Keratinocyte (primary cell): ENCODE measurements around the gene DLG2. TPM values are rescaled to one million over a fixed set of nuclear protein-coding genes. Genes with fewer than 3 reads are reported as not detected.

Experiments
- DNase-seq: peaks from one replicate; pipeline ENCODE4 v3.0.0-alpha.2; 2011; ENCODE audit warnings: low read depth, missing footprints, low spot score
- FAIRE-seq: peaks from 2 replicates; lab custom pipeline; 2011; peaks lifted over from hg19 to GRCh38; lab: Jason Lieb, UNC
- H2AFZ ChIP-seq: 2 replicates; pipeline ENCODE4 v1.6.0; 2012; ENCODE audit warnings: low read length, control low read depth, inconsistent platforms; ENCODE audit not compliant: control insufficient read depth
- H3K27ac ChIP-seq: 2 replicates; pipeline ENCODE4 v1.5.1; 2011; ENCODE audit warnings: low read length; ENCODE audit not compliant: control insufficient read depth, insufficient read depth
- H3K27me3 ChIP-seq: 3 replicates; pipeline ENCODE4 v1.6.0; 2011; ENCODE audit warnings: low read length; ENCODE audit not compliant: control insufficient read depth, insufficient read depth; ENCODE audit errors: extremely low read depth
- H3K36me3 ChIP-seq, 2 experiments: 2 replicates in 1 of 2; 3 replicates in 1 of 2; pipeline ENCODE4 v1.5.1; 2011; ENCODE audit warnings: low read length in 2 of 2, mild to moderate bottlenecking in 1 of 2; ENCODE audit not compliant: control insufficient read depth in 2 of 2, insufficient read depth in 2 of 2; ENCODE audit errors: extremely low read depth in 1 of 2
- H3K4me1 ChIP-seq: 3 replicates; pipeline ENCODE4 v1.5.1; 2011; ENCODE audit warnings: low read length; ENCODE audit not compliant: control insufficient read depth, insufficient read depth; ENCODE audit errors: extremely low read depth
- H3K4me2 ChIP-seq: 3 replicates; pipeline ENCODE4 v1.6.0; 2011; ENCODE audit warnings: low read depth, low read length; ENCODE audit not compliant: control insufficient read depth, insufficient read depth; ENCODE audit errors: extremely low read depth
- H3K4me3 ChIP-seq, 3 experiments: fragments of 200-600 bp in 1 of 3; sonication (generic) in 1 of 3; 2 replicates in 2 of 3; 3 replicates in 1 of 3; pipeline ENCODE4 v1.5.1; 2011 to 2016; ENCODE audit warnings: low read length in 3 of 3, mild to moderate bottlenecking in 3 of 3, control low read depth in 2 of 3, inconsistent platforms in 1 of 3, low read depth in 1 of 3, mixed read lengths in 1 of 3, mixed run types in 1 of 3, moderate library complexity in 1 of 3; ENCODE audit not compliant: control insufficient read depth in 2 of 3, insufficient read depth in 2 of 3; ENCODE audit errors: extremely low read depth in 1 of 3
- H3K79me2 ChIP-seq: 2 replicates; pipeline ENCODE4 v1.6.0; 2012; ENCODE audit warnings: low read length; ENCODE audit not compliant: control insufficient read depth, insufficient read depth
- H3K9ac ChIP-seq: 3 replicates; pipeline ENCODE4 v1.6.0; 2011; ENCODE audit warnings: low read length; ENCODE audit not compliant: control insufficient read depth, insufficient read depth; ENCODE audit errors: extremely low read depth
- H3K9me1 ChIP-seq: 3 replicates; pipeline ENCODE4 v1.6.0; 2011; ENCODE audit warnings: low read length; ENCODE audit not compliant: control insufficient read depth, insufficient read depth; ENCODE audit errors: extremely low read depth
- H3K9me3 ChIP-seq: 2 replicates; pipeline ENCODE4 v1.5.1; 2012; ENCODE audit warnings: low read depth, low read length; ENCODE audit not compliant: control insufficient read depth
- H4K20me1 ChIP-seq: 3 replicates; pipeline ENCODE4 v1.6.0; 2011; ENCODE audit warnings: low read length; ENCODE audit not compliant: control insufficient read depth, insufficient read depth; ENCODE audit errors: extremely low read depth
- EZH2 ChIP-seq: IDR thresholded peaks from one replicate; pipeline ENCODE4 v1.6.1; 2012; ENCODE audit warnings: inconsistent platforms, mild to moderate bottlenecking, low read length, moderate library complexity
- dilution Hi-C: fragments of 300-500 bp; cut with MboI; formaldehyde crosslinking; loops from one replicate; pipeline ENCODE4 v1.7.0; 2020; ENCODE audit warnings: low sequenced_read_pairs; ENCODE audit not compliant: extremely low pct_ligation_motif_present
- polyA plus RNA-seq, 5 experiments: library from polyadenylated mRNA; depleted of rRNA in 3 of 5; stranded (reverse) in 3 of 5; stranded (forward) in 1 of 5; unstranded in 1 of 5; fragments of >200 nt; gene quantifications; 1 replicate in 1 of 5; 2 replicates in 3 of 5; 3 replicates in 1 of 5; pipeline versions ENCODE4 v1.2.1 to v1.2.3, GENCODE V29; 2011 to 2012; ENCODE audit warnings: missing spikeins in 2 of 5, low read depth in 1 of 5, low replicate concordance in 1 of 5
- TF ChIP-seq, protein P1 (sequence below), 3 experiments: IDR thresholded peaks in 1 of 3; conservative IDR thresholded peaks in 1 of 3; optimal IDR thresholded peaks in 1 of 3; 2 replicates in 2 of 3; 3 replicates in 1 of 3; pipeline versions ENCODE3 to v1.5.1; 2011; ENCODE audit warnings: low read length in 3 of 3, mild to moderate bottlenecking in 3 of 3, moderate library complexity in 2 of 3, control low read depth in 1 of 3, inconsistent platforms in 1 of 3; ENCODE audit not compliant: insufficient read depth in 2 of 3; ENCODE audit errors: extremely low read depth in 1 of 3

The DLG2 gene
- polyA plus RNA-seq, 1 donor (not counting 4 experiments of a cell fraction or from before 2014, with no cell fraction given) = 0.55 TPM

DNA sequence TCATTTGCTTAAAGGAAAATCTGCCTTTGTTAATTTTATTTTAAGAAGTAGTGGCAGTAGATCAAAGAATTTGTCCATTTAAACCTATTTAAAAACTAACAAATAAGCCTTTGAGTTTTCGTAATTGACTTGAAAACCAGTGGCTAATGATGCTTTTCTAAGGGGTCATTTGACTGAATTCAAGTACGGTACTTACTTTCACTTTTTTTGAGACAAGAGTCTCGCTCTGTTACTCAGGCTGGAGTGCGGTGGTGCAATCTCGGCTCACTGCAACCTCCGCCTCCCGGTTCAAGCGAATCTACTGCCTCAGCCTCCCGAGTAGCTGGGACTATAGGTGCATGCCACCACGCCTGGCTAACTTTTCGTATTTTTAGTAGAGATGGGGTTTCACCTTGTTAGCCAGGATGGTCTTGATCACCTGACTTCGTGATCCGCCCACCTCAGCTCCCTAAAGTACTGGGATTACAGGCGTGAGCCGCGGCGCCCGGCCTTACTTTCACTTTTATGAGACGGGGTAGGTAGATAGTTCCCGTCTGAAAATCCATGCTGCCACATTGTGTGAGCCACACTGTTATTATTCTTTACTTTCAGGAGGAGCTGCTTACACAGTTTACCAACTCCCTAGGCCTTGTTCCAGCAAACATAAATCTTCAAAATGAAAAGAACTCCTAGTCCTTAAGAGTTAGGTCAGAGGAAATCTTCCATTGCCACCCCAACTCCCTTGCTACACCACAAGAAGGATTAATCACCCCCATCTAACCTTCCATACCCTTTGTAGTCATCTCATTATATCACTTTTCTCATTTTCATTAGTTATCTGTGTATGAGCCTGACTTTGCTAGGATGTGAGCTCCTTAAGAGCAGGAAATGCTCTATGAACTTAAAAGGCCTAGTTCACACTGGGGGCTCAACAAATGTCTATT is 1414.4 kb downstream of the DLG2 start:
- H3K36me3 ChIP-seq = no peaks in the 10 kb centered on the region
- no peaks in the 10 kb centered on the region for H3K9me3 ChIP-seq
- no peaks in the 10 kb centered on the region for H3K27me3 ChIP-seq
- DNase-seq = no peak
- no peak overlapping the region for H3K4me2 ChIP-seq
- H3K4me3 ChIP-seq = no peak overlapping the region
- TF ChIP-seq, protein P1, sequence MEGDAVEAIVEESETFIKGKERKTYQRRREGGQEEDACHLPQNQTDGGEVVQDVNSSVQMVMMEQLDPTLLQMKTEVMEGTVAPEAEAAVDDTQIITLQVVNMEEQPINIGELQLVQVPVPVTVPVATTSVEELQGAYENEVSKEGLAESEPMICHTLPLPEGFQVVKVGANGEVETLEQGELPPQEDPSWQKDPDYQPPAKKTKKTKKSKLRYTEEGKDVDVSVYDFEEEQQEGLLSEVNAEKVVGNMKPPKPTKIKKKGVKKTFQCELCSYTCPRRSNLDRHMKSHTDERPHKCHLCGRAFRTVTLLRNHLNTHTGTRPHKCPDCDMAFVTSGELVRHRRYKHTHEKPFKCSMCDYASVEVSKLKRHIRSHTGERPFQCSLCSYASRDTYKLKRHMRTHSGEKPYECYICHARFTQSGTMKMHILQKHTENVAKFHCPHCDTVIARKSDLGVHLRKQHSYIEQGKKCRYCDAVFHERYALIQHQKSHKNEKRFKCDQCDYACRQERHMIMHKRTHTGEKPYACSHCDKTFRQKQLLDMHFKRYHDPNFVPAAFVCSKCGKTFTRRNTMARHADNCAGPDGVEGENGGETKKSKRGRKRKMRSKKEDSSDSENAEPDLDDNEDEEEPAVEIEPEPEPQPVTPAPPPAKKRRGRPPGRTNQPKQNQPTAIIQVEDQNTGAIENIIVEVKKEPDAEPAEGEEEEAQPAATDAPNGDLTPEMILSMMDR (optimal IDR thresholded peaks at IDR 0.05 in 1 of 3, IDR thresholded peaks at IDR 0.05 in 1 of 3, conservative IDR thresholded peaks at IDR 0.05 in 1 of 3; ENCODE audit: extremely low read depth in 1 of 3, insufficient read depth in 2 of 3, low read length in 3 of 3) = no peak
- no peak for TF ChIP-seq EZH2
- no peak overlapping the region for H2AFZ ChIP-seq
- H4K20me1 ChIP-seq = no peaks in the 10 kb centered on the region
- dilution Hi-C loops = no loop called here
- no peak for FAIRE-seq
- H3K4me1 ChIP-seq = no peaks in the 10 kb centered on the region
- H3K79me2 ChIP-seq = no peaks in the 10 kb centered on the region
- H3K27ac ChIP-seq = no peak overlapping the region
- no peaks in the 10 kb centered on the region for H3K9me1 ChIP-seq
- no peak overlapping the region for H3K9ac ChIP-seq

DNA sequence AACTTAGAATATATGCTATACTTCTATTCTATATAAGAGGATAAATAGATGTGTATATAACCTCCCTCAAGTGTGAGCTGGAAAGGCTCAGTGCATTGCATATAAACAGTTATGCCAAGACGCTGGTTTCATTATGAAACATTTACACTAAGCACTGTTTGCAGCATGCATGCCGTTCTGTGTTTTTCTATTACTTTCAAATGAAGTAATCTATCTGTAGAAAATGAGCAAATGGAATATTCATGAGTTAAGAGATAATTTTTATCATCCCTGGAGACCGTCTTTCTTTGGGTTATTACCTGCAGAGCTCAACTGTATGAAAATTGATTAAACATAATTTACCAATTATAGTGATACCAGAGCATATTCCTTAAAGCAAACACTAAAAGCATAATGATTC is 1415.2 kb downstream of the DLG2 start:
- no peaks in the 10 kb centered on the region for H3K9me3 ChIP-seq
- H3K9ac ChIP-seq = no peak overlapping the region
- FAIRE-seq = no peak
- no peaks in the 10 kb centered on the region for H3K27me3 ChIP-seq
- DNase-seq = no peak
- no peaks in the 10 kb centered on the region for H3K9me1 ChIP-seq
- dilution Hi-C loops = no loop called here
- TF ChIP-seq, protein P1 (optimal IDR thresholded peaks at IDR 0.05 in 1 of 3, IDR thresholded peaks at IDR 0.05 in 1 of 3, conservative IDR thresholded peaks at IDR 0.05 in 1 of 3; ENCODE audit: extremely low read depth in 1 of 3, insufficient read depth in 2 of 3, low read length in 3 of 3) = no peak
- TF ChIP-seq EZH2 = no peak
- no peaks in the 10 kb centered on the region for H4K20me1 ChIP-seq
- H2AFZ ChIP-seq = no peak overlapping the region
- H3K27ac ChIP-seq = no peak overlapping the region
- no peak overlapping the region for H3K4me2 ChIP-seq
- H3K36me3 ChIP-seq = no peaks in the 10 kb centered on the region
- H3K4me3 ChIP-seq = no peak overlapping the region
- no peaks in the 10 kb centered on the region for H3K79me2 ChIP-seq
- H3K4me1 ChIP-seq = no peaks in the 10 kb centered on the region
